T-helper 2 cell treated with Interferon-gamma antibody and Interleukin-4, amounts not matched to agents 100 ng/mL and 5 ng/mL, for 36 hours (primary cell): ENCODE data around the gene CELSR2. TPM values are rescaled to one million over a fixed set of nuclear protein-coding genes. Genes with fewer than 3 reads are reported as not detected.
"Not testable (repeated sequence)": the region's sequence is repeated elsewhere in the genome, so short reads cannot be mapped to it uniquely, and the experiment has no call there.

Experiments used
- intact Hi-C: fragments of 100-400 bp; cut with micrococcal nuclease; formaldehyde crosslinking; loops from one replicate; pipeline ENCODE4 v1.15.1; 2023
- total RNA-seq: library from RNA; stranded (reverse); gene quantifications from 2 replicates; pipeline ENCODE4 v1.2.3, GENCODE V29; 2022

Gene CELSR2
- total RNA-seq, 1 donor from 2014 or later: 3.7 TPM

DNA sequence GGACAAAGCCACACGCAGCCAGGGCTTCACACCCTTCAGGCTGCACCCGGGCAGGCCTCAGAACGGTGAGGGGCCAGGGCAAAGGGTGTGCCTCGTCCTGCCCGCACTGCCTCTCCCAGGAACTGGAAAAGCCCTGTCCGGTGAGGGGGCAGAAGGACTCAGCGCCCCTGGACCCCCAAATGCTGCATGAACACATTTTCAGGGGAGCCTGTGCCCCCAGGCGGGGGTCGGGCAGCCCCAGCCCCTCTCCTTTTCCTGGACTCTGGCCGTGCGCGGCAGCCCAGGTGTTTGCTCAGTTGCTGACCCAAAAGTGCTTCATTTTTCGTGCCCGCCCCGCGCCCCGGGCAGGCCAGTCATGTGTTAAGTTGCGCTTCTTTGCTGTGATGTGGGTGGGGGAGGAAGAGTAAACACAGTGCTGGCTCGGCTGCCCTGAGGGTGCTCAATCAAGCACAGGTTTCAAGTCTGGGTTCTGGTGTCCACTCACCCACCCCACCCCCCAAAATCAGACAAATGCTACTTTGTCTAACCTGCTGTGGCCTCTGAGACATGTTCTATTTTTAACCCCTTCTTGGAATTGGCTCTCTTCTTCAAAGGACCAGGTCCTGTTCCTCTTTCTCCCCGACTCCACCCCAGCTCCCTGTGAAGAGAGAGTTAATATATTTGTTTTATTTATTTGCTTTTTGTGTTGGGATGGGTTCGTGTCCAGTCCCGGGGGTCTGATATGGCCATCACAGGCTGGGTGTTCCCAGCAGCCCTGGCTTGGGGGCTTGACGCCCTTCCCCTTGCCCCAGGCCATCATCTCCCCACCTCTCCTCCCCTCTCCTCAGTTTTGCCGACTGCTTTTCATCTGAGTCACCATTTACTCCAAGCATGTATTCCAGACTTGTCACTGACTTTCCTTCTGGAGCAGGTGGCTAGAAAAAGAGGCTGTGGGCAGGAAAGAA, 25.5 kb downstream of the CELSR2 start:
- intact Hi-C loops: no loop called here

DNA sequence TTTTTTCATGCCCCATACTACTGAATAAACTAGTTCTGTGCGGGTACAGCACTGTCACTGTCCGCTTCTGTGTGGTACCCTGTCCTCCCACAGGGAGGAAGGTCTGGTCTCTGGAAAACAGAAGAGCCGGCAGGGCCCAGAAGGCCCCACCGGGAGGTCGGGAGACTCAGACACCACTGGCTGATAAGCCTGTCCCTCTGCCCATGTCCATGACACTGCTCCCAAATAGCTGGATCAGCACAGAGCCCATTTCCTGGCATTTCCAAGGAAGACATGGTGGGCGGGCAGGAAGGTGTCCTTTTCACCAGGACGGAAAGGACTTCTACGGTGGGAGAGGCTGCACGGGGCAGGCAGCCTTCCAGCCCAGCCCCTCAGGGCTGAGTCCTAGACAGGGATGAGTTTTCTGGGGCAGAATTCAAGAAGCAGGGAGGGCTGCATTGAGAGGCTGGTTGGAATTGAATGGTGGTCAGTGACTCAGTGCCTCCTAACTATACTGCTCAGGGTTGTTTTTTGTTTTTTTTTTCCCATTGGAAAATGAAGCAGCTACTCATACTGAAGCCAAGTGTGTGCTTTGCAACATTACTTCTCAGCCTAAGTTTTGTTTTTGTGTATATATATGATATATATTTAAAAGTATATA, 26.5 kb downstream of the CELSR2 start:
- intact Hi-C loops: no loop called here

DNA sequence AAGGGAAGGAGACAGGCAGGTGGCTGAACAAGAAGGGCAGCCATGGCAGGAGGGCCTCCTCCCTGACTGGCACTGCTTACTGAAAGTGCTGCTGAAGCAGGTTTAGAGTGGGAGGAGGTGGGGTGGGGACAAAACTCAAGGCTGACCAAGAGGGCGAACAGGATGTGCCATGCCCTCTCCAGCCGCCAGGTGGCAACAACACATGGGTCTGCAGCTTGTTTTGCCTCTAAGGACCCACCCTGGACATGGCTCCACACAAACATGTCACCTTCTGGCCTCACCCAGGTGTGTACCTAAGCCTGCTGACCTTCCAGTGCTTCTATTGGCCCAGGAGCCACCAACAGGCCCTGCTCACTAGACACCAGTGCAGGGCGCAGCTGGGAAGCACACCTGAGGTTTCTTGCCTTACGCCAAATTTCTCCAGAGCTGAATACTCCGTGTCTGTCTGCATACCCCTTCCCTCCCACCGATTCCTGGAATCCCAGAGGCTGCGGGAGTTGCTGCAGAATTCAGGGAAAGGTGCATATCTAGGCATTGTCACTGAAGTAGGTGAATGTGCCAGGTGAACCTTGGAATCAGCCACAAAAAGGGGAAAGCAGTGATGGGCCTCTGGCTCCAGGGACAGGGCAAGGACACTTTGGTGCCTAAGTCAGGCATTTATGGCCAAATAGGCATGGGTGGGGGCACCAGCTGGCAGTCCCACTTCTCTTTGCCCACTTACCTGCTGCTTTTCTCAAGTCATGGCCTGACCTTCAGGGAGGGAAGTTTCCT, 28.3 kb downstream of the CELSR2 start:
- intact Hi-C loops: loop anchor here (1.0 kb wide), 2 partner anchors 122 to 255 kb away; no protein-coding TSS in a partner anchor

DNA sequence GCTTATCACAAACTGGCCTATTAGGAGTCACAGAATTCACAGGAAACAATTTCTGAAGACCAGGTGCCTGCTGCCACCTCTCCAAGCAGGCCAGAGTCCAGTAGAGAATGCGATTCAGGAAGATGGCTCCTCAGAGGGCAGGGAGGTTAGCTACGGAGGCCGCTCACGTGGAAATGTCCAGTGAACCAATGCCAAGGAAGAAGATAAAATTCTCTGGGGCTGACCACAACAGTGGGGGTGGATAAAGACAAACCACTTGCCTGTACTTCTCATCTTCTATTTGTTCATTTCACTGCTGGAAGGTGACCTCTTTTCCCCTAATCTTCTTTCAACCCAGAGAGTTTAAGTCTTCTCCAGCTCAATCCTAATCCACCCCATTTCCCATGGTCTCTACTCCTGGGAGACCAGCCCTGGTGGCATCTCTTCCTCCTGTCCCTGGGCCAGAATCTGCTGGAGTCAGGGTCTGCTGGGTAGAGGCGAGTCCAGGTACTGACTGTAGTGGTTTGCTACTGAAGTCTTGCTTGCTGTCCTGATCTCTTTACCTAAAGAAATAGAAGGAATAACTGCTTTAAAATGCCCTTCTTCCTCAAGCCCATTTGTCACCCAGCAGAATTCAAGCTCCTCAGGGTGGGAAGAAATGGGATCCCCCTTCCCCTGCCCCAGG, 30.4 kb downstream of the CELSR2 start:
- intact Hi-C loops: loop anchor here (5.0 kb wide), 1 partner anchor 203 kb away; the partner anchor contains the start of gene ATXN7L2

DNA sequence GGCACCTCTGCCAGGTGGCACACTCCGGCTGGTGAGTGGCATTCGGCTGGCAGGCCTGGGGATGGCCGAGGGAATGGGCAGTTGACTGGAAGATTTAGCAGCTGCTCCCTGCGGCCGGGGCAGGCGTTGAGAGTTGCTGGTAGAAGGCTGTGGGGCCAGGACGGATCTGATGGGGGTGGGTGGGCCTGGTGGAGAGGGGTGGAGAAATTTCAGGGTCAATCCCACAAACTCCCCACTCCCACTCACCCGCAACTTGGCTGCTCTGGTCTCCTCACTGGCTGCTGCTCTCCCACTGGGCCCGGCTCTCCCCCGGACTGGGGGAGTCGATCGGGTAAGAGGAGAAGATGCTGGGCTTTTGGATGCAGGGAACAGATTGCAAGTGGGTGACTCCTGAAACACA, 31.5 kb downstream of the CELSR2 start:
- intact Hi-C loops: loop anchor here (5.0 kb wide), 1 partner anchor 201 kb away; the partner anchor contains the start of gene ATXN7L2

DNA sequence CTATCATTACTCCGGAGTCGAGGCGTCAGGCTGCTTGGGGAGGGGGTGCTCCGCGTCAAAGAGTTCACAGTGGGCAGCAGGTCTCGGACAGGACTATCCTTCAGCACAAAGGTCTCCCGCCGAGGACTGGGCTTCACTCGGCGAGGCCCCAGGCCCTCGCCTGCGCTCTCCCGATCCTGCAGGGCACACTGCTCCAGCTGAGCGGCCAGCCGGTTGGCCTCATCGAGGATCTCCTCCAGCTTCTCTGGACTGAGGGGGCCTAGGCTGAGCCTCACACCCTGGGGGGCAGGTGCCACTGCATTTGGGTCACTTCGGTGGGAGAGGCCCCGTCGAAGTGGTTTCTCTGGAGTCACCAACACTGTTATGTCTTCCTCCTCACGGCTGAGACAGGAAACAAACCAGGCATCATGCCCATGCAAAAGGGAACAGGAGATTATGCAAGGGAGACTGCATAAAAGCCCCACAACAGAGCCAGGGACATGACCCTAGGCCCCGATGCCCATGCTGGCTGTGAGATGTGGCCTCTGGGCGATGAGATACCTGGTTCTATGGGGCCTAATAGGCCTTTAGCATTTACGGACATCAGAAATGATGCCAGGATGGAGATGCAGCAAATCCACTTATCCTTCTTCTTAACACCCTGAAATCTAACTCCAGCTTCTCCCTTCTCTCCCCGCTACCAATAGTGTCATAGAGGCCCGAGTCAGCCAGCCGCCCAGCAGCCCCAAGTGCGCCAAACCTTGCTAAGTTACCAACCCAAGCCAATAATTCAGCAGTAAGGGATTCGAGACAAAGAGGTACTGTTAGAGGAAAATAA, 32.5 kb downstream of the CELSR2 start:
- intact Hi-C loops: loop anchor here (1.0 to 5.0 kb wide), 3 partner anchors 117 to 535 kb away; partner anchors contain the start of genes ATXN7L2 and STXBP3

DNA sequence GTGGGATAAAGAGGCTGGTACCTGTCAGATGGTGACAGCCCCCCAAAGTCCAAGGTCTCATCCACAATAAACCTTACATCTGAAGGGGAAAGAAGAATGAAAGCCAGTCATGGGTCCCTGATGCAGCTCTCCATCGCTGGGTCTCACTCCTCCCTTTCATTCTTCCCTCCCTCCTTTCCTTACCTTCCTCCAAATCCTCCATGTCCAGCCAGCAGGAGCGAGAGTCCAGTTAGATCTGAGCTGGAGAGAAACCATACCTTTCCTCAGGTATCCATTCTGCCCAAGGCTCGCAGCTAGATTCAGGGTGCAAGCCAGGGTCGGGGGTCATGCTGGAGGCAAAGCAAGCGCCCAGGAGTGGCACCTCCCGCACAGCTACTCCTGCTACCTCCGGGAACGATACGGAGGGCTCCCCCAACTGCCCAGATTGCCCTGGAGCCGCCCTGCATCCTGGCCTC, 33.2 kb downstream of the CELSR2 start:
- intact Hi-C loops: loop anchor here (1.0 to 5.0 kb wide), 3 partner anchors 117 to 536 kb away; partner anchors contain the start of genes ATXN7L2 and STXBP3

DNA sequence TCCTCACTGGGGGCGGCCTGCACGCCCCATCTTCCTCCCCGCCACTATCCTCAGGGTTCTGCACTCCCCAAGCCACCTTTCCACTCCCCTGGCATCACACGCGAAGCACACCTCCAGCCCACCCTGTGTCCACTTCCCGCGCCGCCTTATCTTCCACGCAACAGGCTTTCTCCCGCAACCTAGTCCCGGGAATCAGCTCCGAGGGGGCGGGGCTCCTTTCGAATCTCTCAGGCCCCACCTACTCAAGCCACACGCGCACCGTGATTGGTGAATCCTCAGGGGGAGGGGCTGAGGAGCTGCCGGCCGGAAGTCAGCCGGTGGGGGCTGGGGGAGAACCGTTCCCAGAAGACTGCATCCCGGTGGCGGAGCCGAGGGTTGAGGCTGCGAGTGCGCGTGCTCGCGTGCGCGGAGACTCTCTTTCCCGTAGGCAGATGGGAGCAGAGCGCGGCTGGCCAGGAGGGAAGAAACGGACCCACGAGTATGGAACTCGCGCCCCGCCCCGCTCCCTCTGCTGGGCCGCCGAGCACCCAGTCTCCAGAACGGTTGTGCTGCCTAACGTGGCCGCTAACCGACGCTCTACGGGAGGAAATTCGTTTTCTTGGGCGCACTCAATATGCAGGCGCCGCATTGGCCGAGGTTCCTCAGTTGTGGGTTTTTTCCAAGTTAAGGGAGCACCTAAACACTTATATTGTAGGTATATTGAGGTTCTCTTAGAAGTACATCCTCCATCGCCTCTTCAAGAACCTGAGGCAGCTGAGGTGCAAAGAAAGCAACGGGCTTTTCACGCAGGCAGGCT, 33.8 kb downstream of the CELSR2 start, which contains the start of gene PSRC1:
PSRC1 (minus strand) TSS at position 194 of the 796 bp plus-strand sequence.
- intact Hi-C loops: loop anchor here (1.0 to 5.0 kb wide), 4 partner anchors 116 to 536 kb away; partner anchors contain the start of genes ATXN7L2, PSMA5 and STXBP3

DNA sequence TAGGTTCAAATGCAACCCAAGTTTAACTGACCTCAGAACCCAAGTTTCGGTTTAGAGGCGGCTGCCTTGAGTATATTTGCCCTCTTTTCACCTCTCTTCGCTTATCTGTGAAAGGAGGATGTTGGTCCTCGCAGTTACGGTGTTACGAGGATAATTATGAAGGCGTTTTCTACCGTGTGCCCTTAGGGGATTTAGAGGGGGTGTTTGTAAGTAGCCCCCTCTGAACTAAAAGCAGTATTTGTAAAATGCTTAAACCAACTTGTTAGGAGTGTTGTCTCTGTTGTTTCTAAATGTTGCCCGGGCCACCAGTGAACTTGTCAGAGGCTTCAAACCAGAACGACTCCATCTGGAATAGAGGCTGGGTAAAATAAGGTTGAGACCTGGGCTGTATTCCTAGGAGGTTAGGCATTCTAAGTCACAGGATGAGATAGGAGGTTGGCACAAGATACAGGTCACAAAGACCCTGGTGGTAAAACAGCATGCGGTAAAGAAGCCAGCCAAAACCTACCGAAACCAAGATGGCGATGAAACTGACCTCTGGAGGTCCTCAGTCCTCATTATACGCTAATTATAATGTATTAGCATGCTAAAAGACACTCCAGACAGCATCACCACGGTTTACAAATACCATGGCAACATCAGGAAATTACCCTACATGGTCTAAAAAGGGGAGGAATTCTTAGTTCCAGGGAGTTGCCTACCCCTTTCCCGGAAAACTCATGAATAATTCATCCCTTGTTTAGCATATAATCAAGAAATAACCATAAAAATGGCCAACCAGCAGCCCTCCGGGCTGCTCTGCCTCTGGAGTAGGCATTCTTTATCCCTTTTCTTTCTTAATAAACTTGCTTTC, 34.6 kb downstream of the CELSR2 start:
- intact Hi-C loops: loop anchor here (1.0 to 5.0 kb wide), 3 partner anchors 142 to 537 kb away; partner anchors contain the start of genes ATXN7L2, PSMA5 and STXBP3

DNA sequence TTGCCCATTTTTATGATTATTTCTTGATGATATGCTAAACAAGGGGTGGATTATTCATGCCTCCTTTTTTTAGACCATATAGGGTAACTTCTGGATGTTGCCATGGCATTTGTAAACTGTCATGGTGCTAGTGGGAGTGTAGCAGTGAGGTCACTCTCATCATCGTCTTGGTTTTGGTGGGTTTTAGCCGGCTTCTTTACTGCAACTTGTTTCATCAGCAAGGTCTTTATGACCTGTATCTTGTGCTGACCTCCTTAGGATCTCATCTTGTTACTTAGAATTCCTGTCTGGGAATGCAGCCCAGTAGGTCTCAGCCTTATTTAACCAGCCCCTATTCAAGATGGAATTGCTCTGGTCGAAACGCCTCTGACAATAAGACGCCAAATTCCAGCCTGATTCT, 37.4 kb downstream of the CELSR2 start:
- intact Hi-C loops: not testable (repeated sequence)

DNA sequence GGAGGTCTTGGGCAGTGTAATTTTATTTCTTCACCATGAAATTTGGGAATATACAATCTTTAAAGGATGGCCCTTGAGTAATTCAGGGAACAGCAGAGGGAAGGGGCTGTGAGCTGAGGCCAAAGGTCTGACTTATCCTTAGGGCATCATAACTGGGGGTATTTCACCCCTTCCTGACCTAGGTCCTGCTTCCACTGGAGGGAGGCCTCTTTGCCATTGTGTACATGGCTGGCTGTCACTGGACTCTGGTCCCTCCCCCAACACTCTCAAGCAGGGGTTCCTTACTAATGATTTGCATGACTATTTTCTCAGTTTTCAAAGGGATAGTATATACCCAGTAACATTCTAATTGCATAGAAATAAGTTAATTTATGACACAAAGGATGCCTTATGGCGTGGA, 40.8 kb downstream of the CELSR2 start:
- intact Hi-C loops: no loop called here

DNA sequence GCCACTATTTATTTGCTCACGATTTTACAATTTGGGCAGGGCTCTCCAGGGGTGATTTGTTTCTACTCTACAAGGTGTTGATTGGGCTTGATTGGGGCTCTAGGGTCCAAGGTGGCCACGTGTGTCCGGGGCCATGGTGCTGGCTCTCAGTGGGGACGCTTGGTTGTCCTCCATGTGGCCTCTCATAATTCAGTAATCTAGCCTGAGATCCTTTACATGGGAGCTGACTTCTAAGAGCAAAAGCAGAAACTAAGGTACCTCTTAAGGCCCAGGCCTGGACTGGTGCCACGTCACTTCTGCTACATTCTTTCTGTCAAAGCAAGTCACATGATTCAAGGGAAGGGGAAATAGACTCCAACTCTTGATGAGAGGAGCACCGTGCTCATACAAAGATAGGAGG, 41.7 kb downstream of the CELSR2 start:
- intact Hi-C loops: no loop called here

DNA sequence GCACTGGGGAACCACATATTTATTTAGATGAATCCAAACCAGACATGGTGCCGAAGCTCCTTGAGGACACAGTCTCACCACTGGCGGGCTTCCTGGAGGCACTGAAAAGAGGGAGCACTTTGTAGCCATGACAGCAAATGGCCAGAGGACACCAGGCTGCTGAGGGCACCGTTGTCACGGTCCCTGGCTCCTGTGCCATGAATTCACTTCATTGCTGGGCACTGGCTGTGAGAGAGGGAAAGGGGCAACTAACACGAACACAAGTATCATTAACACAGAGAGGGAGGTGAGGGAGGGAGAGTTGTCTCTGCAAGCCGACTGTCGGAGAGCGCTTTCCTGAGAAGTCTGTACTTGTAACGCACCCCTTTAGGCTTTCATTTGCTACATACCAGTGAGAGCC, 43.0 kb downstream of the CELSR2 start:
- intact Hi-C loops: no loop called here

DNA sequence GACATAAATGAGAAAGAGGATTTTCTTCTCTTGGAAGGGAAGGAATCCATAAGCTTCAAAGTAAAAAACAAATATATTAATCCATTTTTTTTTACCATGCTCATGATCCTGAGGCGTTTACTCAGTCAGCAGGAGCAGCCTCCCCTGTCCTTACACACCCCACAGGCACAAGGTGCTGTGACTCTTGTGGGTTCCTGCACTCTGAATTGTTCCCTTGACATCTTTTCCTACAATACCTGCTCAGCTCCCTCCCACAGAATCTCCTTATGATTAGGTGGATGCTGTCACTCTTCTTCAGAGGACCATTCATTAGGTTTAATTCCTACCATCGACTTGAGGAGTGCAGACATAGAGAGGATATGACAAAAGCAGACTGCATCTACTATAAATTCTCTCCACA, 43.7 kb downstream of the CELSR2 start:
- intact Hi-C loops: no loop called here

DNA sequence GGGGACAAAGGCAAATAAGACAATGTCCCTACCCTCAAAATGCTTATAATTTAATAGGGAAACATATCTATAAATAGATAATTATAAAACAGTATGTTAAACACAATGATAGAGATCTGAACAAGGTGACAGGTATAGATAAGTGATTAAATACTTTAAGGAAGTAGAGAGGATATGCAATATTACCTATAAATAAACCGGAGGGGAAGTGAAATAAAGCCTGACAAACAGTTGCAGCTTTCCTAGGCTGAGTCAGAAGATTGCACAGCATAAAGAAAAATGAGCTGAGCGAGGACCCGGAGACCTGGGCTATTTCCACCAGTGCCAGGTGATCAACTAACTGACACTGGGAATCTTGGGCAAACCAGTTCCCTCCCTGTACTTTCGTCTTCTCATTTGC, 45.1 kb downstream of the CELSR2 start:
- intact Hi-C loops: no loop called here

DNA sequence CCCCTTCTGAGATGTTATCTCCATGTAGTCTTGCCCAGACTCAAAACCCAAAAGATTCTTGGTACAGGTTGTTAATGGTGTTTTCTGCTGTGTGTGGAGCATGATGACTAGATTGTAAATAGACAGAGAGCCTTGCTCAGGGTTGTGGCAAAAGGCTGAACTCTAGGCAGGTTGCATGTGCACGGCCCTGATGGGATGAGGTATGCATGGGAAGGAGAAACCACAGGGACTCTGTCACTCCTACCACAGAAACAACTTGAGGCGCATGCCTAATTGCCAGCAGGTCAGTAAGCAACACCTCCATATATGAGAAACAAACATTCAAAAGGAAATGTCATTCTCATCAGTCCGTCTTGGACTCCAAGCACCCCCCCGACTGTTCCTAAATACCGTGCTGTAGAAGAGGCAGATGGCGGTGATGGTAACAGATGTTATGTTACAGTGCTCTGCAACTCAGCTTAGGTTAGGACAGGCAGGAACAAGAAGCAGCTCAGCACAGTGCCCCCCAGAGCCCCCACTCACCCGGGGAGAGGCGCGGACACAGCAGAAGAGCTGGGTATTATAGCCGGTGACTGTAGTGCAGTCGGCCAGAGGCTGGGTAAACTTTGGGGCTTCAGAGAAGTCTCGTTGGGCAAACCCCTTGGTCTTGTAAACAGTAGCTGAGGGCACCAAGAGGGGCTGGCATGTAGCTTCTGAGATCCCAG, 46.5 kb downstream of the CELSR2 start:
- intact Hi-C loops: no loop called here

DNA sequence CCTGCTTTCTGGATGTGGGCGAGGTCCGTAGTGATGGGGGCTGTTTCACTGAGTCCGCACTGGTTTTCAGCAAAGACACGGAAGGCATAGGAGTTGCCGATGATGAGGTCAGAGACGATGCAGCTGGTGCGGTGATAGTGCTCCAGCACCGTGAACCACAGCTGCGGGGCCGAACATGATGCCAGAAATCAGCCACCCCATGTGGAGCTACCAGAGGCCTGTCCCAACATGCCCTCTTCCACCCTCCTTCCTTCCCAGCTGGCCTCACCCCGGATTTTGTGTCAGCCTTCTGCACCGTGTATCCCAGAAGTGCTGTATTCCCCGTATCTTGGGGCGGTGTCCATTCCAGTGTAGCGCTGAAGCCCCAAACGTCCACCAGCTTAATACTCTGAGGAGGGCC, 47.4 kb downstream of the CELSR2 start:
- intact Hi-C loops: no loop called here
